Epithelial cell of esophagus (primary cell): ENCODE measurements around the gene R3HDM2.

Experiments used
- DNase-seq: peaks from one replicate; pipeline ENCODE4 v3.0.0; 2010; ENCODE audit warnings: low read depth
- H3K4me3 ChIP-seq: 2 replicates; pipeline ENCODE4 v1.5.1; 2011; ENCODE audit warnings: mild to moderate bottlenecking, low read length, control low read depth
- CTCF ChIP-seq: IDR thresholded peaks from 2 replicates; pipeline ENCODE4 v1.5.1; 2011; ENCODE audit warnings: low read depth, mild to moderate bottlenecking, low read length, control low read depth, inconsistent platforms; ENCODE audit not compliant: insufficient read depth; ENCODE audit errors: missing control alignments

R3HDM2 gene

GRCh38 chr12:57430931-57431566 lies at the start of gene R3HDM2:
TSS of gene R3HDM2 (minus strand) at chr12:57431043. CDS start at chr12:57310428, 120,615 bp downstream.
- no peak for TF ChIP-seq CTCF
- peak within 1 kb of the TSS; percentile 76 for H3K4me3 ChIP-seq

GRCh38 chr12:57479376-57480115 lies 48.7 kb upstream of the R3HDM2 start, which contains the start of gene ARHGAP9:
TSS of gene ARHGAP9 (minus strand) at chr12:57479866. CDS start at chr12:57479406, 460 bp downstream.
- no peak for DNase-seq
- TF ChIP-seq CTCF, result no peak
- H3K4me3 ChIP-seq, result no peak within 1 kb of the TSS

More at GRCh38 chr12:57430931-57431566, at the start of gene R3HDM2:
- DNase-seq, result peak; percentile 95

GRCh38 chr12:57479043-57479375 lies 48.2 kb upstream of the R3HDM2 start:
- H3K4me3 ChIP-seq, result no peak overlapping the region
- no peak for TF ChIP-seq CTCF
- no peak for DNase-seq

- H3K4me3 ChIP-seq, result no peak overlapping the region
- no peak for TF ChIP-seq CTCF
- DNase-seq, result peak; percentile 58
These were observed 47.2 kb upstream of the R3HDM2 start for GRCh38 chr12:57477710-57478681.

GRCh38 chr12:57476993-57477709 lies 46.3 kb upstream of the R3HDM2 start:
- no peak for DNase-seq
- no peak for TF ChIP-seq CTCF
- no peak overlapping the region for H3K4me3 ChIP-seq
